Activated T-cell treated with anti-CD3 and anti-CD28 coated beads, Interleukin-2, amount 50 U/mL, for 1 hour (primary cell): Measurements from ENCODE around the gene STRN3.

Experiments
- DNase-seq: peaks from one replicate; pipeline ENCODE4 v3.0.0-alpha.2; 2020

The STRN3 gene

GRCh38 chr14:30869551-30870155, 156.5 kb downstream of the STRN3 start:
- DNase-seq, result no peak

- DNase-seq, result no peak
Measured at GRCh38 chr14:30868736-30869135, 157.4 kb downstream of the STRN3 start.

GRCh38 chr14:30864934-30865333, 161.2 kb downstream of the STRN3 start:
- DNase-seq, result no peak

GRCh38 chr14:30861200-30861599, 165.0 kb downstream of the STRN3 start:
- no peak for DNase-seq

- no peak for DNase-seq
Measured at GRCh38 chr14:30855345-30856037, 170.7 kb downstream of the STRN3 start.

- no peak for DNase-seq
Measured at GRCh38 chr14:30854492-30854891, 171.7 kb downstream of the STRN3 start.

- no peak for DNase-seq
Measured at GRCh38 chr14:30853946-30854345, 172.2 kb downstream of the STRN3 start.

- DNase-seq, result no peak
Measured at GRCh38 chr14:30849983-30850382, 176.2 kb downstream of the STRN3 start.

GRCh38 chr14:30849354-30849753, 176.8 kb downstream of the STRN3 start:
- no peak for DNase-seq

GRCh38 chr14:30848449-30849240, 177.5 kb downstream of the STRN3 start:
- DNase-seq, result no peak
